Measurements from ENCODE around the gene DIPK1B. TPM values are rescaled to one million over a fixed set of nuclear protein-coding genes. Genes with fewer than 3 reads are reported as not detected.
"Not testable (repeated sequence)": the region's sequence is repeated elsewhere in the genome, so short reads cannot be mapped to it uniquely, and the experiment has no call there.

DIPK1B gene
- total RNA-seq, 4 donors from 2014 or later: 3.2 to 26.3 (median 21.0) TPM

DNA sequence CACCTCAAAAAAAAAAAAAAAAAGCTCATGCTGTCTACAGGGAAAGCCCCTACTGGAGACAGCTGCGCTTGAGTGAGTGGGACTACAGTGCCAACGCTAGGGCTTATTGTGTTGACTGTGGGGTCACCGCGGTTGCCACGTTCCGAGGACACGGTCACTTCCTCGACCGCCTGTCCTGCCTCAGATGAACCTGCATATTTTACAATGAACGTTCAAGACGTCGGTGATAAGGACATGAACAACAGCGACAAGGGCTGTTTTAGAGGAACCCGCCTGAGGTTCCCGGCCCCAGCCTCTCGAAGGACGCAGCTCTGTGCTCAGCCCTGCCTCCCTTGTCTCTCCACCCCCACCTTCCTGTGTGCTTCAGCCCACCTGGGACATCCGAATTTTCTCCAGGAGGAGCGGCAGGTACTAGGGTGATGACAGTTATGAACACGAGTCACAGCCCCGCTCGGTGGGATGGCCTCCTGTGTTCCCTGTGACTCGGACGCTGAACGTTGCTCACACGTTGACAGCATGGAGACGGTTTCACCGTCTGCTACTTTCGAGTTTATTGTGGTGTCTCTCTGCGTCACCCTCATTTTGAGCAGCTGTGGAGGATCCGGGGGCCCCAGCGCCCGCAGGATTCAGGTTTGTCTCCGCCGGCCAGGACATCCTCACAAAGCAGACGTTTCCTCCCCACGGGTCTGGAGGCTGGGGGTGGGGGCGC, 11.3 kb upstream of the DIPK1B start:
- TF ChIP-seq CTCF (IDR thresholded peaks at IDR 0.05) (no peak), POLR2A (IDR thresholded peaks at IDR 0.05) (no peak)
- Histone ChIP-seq H3K9me3 (no peaks in the 10 kb centered on the region), H3K27ac (no peak overlapping the region), H3K36me3 (no peaks in the 10 kb centered on the region), H3K4me1 (no peaks in the 10 kb centered on the region), H3K27me3 (no peaks in the 10 kb centered on the region), H3K4me3 (no peak overlapping the region)
- DNase-seq: no peak
- intact Hi-C loops (cut with DNase I; ENCODE audit: low total_unique reads): no loop called here

DNA sequence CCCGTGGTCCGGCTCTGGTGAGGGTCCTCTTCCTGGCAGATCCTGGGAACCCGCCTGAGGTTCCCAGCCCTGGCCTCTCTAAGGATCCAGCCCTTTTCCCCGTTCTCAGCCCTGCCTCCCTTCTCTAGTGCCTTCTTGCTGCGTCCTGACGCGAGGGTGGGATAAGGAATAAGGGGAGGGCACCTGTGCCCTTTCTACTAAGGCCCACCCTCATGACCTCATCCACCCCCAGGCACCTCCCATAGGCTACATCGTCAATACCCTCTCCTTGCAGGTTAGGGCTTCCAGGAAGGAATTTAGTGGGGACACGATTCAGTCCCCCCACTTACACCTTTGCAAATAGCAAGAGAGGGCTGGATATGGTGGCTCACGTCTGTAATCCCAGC, 10.7 kb upstream of the DIPK1B start:
- no peak for TF ChIP-seq POLR2A (IDR thresholded peaks at IDR 0.05)
- TF ChIP-seq CTCF (IDR thresholded peaks at IDR 0.05): no peak
- intact Hi-C loops (cut with DNase I; ENCODE audit: low total_unique reads): no loop called here

DNA sequence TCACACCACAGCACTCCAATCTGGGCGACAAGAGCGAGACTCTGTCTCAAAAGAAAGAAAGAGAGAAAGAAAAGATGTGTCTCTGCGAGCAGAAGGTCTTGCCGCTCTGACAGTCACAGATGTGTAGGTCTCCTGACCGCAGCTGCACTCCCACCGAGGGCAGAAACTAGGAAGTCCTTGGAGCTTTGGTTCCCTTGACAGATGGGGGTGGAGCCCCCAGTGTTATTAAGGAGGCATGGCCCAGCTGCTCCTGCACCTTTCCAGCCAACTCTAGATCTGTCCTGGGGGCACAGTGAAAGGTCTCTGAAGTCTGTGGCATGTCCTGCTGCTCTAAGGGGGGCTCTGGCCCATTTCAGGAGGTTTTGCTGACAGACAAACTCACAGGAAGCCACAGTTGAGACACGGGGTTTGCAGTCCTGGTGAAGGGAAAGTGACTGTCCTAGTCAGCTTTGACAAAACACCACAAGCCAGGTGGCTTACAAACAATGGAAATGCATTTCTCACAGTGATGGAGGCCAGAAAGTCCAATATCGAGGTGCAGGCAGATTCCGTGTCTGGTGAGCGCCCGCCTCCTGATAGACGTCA, 9.0 kb upstream of the DIPK1B start:
- Histone ChIP-seq H3K27me3 (no peaks in the 10 kb centered on the region), H3K36me3 (no peaks in the 10 kb centered on the region), H3K9me3 (no peaks in the 10 kb centered on the region), H3K4me3 (no peak overlapping the region), H3K4me1 (no peaks in the 10 kb centered on the region), H3K27ac (no peak overlapping the region)
- TF ChIP-seq CTCF (IDR thresholded peaks at IDR 0.05) (no peak), POLR2A (IDR thresholded peaks at IDR 0.05) (no peak)
- no peak for DNase-seq
- intact Hi-C loops (cut with DNase I; ENCODE audit: low total_unique reads): no loop called here

More for the DNA sequence above, 10.7 kb upstream of the DIPK1B start:
- Histone ChIP-seq H3K36me3 (no peaks in the 10 kb centered on the region), H3K27me3 (no peaks in the 10 kb centered on the region), H3K4me3 (no peak overlapping the region), H3K9me3 (no peaks in the 10 kb centered on the region), H3K4me1 (no peaks in the 10 kb centered on the region), H3K27ac (no peak overlapping the region)
- no peak for DNase-seq

GRCh38 chr9:136704741-136705140, 7.6 kb upstream of the DIPK1B start:
- H3K27me3 ChIP-seq; DNase-seq; H3K9me3 ChIP-seq; intact Hi-C loops (cut with DNase I; ENCODE audit: low total_unique reads); H3K36me3 ChIP-seq; H3K4me1 ChIP-seq; H3K27ac ChIP-seq; H3K4me3 ChIP-seq: not testable (repeated sequence)

GRCh38 chr9:136705564-136705963, 6.8 kb upstream of the DIPK1B start:
- H3K9me3 ChIP-seq: no peaks in the 10 kb centered on the region
- H3K36me3 ChIP-seq: no peaks in the 10 kb centered on the region
- H3K27me3 ChIP-seq: no peaks in the 10 kb centered on the region
- H3K4me3 ChIP-seq: no peak overlapping the region
- TF ChIP-seq POLR2A (IDR thresholded peaks at IDR 0.05) (no peak), CTCF (IDR thresholded peaks at IDR 0.05) (no peak)
- H3K27ac ChIP-seq: no peak overlapping the region
- no peaks in the 10 kb centered on the region for H3K4me1 ChIP-seq
- intact Hi-C loops (cut with DNase I; ENCODE audit: low total_unique reads): no loop called here
- no peak for DNase-seq
